NB4 (cell line): ENCODE results near the gene PRRC2A.

Experiments
- CTCF ChIP-seq: IDR thresholded peaks from one replicate; pipeline ENCODE4 v1.5.1; 2012; ENCODE audit warnings: low read depth, low read length
- MYC ChIP-seq: IDR thresholded peaks from 2 replicates; pipeline ENCODE4 v1.6.1; 2011; ENCODE audit warnings: low read depth, low read length

GRCh38 chr6:31660381-31661261, 40.1 kb downstream of the PRRC2A start, which contains the start of gene C6orf47:
- TF ChIP-seq CTCF (no peak), MYC (no peak; the same call in 1 of the 2 replicates)
